OCI-LY3 (cell line): ENCODE data around the gene DNAH10.

Experiments
- H2AFZ ChIP-seq: fragments of 200-600, 300-600 bp; shearing (Covaris generic); 2 replicates; pipeline ENCODE4 v1.6.0; 2014; ENCODE audit warnings: antibody characterized with exemption, low read depth, low read length
- H3K27ac ChIP-seq: fragments of 200-600, 300-600 bp; sonication (generic); 2 replicates; pipeline ENCODE4 v1.5.1; 2014; ENCODE audit warnings: mild to moderate bottlenecking, low read length, moderate library complexity, mixed read lengths
- H3K27me3 ChIP-seq: fragments of 200-600, 300-600 bp; sonication (generic); 2 replicates; pipeline ENCODE4 v1.6.1; 2014; ENCODE audit warnings: low read depth, low read length, mixed read lengths
- H3K36me3 ChIP-seq: fragments of 200-600, 300-600 bp; sonication (generic); replicated peaks from 2 replicates; pipeline ENCODE3; 2014; ENCODE audit warnings: low read depth, low read length, mixed read lengths
- H3K4me1 ChIP-seq: fragments of 300-600, 200-600 bp; sonication (generic); 2 replicates; pipeline ENCODE4 v1.6.1; 2014; ENCODE audit warnings: low read length, mixed read lengths
- H3K4me2 ChIP-seq: fragments of 200-600, 300-600 bp; sonication (generic); 2 replicates; pipeline ENCODE4 v1.6.1; 2014; ENCODE audit warnings: low read length, mixed read lengths
- H3K4me3 ChIP-seq: fragments of 300-600, 200-600 bp; sonication (generic); 2 replicates; pipeline ENCODE4 v1.5.1; 2014; ENCODE audit warnings: antibody characterized with exemption, mild to moderate bottlenecking, low read length, moderate library complexity
- H3K79me2 ChIP-seq: fragments of 300-600, 200-600 bp; shearing (Covaris generic); 2 replicates; pipeline ENCODE4 v1.6.1; 2014; ENCODE audit warnings: mild to moderate bottlenecking, low read length, mixed read lengths
- H3K9ac ChIP-seq: fragments of 300-600, 200-600 bp; shearing (Covaris generic); 2 replicates; pipeline ENCODE4 v1.6.0; 2014; ENCODE audit warnings: mild to moderate bottlenecking, low read length, moderate library complexity
- H3K9me3 ChIP-seq: fragments of 200-600, 300-600 bp; shearing (Covaris generic); 2 replicates; pipeline ENCODE4 v1.6.1; 2014; ENCODE audit warnings: low read length, mixed read lengths; ENCODE audit not compliant: insufficient read depth
- H4K20me1 ChIP-seq: fragments of 200-600, 300-600 bp; sonication (generic); 2 replicates; pipeline ENCODE4 v1.6.1; 2016; ENCODE audit warnings: low read length, mixed read lengths; ENCODE audit not compliant: insufficient read depth
- CTCF ChIP-seq: fragments of 200-600, 300-600 bp; sonication (generic); IDR thresholded peaks from 2 replicates; pipeline ENCODE4 v1.5.1; 2014; ENCODE audit warnings: antibody characterized with exemption, low read length, low read depth
- EZH2phosphoT487 ChIP-seq: fragments of 200-600 bp; shearing (Covaris generic); IDR thresholded peaks from 2 replicates; pipeline ENCODE4 v1.6.1; 2018; ENCODE audit warnings: antibody characterized with exemption, mixed run types, low read depth

The DNAH10 gene

GRCh38 chr12:123957196-123957595 lies 195.1 kb downstream of the DNAH10 start:
- Histone ChIP-seq H3K9me3 (no peaks in the 10 kb centered on the region), H3K36me3 (no peaks in the 10 kb centered on the region), H3K4me2 (no peak overlapping the region), H2AFZ (no peak overlapping the region), H4K20me1 (no peaks in the 10 kb centered on the region), H3K9ac (no peak overlapping the region), H3K4me1 (no peaks in the 10 kb centered on the region), H3K27me3 (no peaks in the 10 kb centered on the region), H3K4me3 (no peak overlapping the region), H3K27ac (no peak overlapping the region), H3K79me2 (no peaks in the 10 kb centered on the region)
- TF ChIP-seq CTCF (no peak), EZH2phosphoT487 (no peak)

- no peak overlapping the region for H2AFZ ChIP-seq
- no peak overlapping the region for H3K4me2 ChIP-seq
- no peak overlapping the region for H3K4me3 ChIP-seq
- H3K36me3 ChIP-seq, result no peaks in the 10 kb centered on the region
- no peaks in the 10 kb centered on the region for H4K20me1 ChIP-seq
- H3K9ac ChIP-seq, result no peak overlapping the region
- no peaks in the 10 kb centered on the region for H3K79me2 ChIP-seq
- no peaks in the 10 kb centered on the region for H3K9me3 ChIP-seq
- no peak overlapping the region for H3K27ac ChIP-seq
- no peaks in the 10 kb centered on the region for H3K4me1 ChIP-seq
- no peak for TF ChIP-seq CTCF
- no peak for TF ChIP-seq EZH2phosphoT487
- H3K27me3 ChIP-seq, result no peaks in the 10 kb centered on the region
Observed at GRCh38 chr12:123958462-123958861, 196.4 kb downstream of the DNAH10 start.

- Histone ChIP-seq H3K4me3 (no peak overlapping the region), H3K27ac (no peak overlapping the region), H3K9ac (no peak overlapping the region), H3K4me1 (no peaks in the 10 kb centered on the region), H3K36me3 (no peaks in the 10 kb centered on the region), H3K9me3 (no peaks in the 10 kb centered on the region), H3K27me3 (no peaks in the 10 kb centered on the region), H2AFZ (no peak overlapping the region), H3K4me2 (no peak overlapping the region), H4K20me1 (no peaks in the 10 kb centered on the region), H3K79me2 (no peaks in the 10 kb centered on the region)
- TF ChIP-seq CTCF (no peak), EZH2phosphoT487 (no peak)
Observed at GRCh38 chr12:123958876-123959275, 196.8 kb downstream of the DNAH10 start.

GRCh38 chr12:123960029-123960735 lies 198.1 kb downstream of the DNAH10 start:
- TF ChIP-seq CTCF (no peak), EZH2phosphoT487 (no peak)
- Histone ChIP-seq H3K9me3 (no peaks in the 10 kb centered on the region), H4K20me1 (no peaks in the 10 kb centered on the region), H3K4me2 (no peak overlapping the region), H3K4me1 (no peaks in the 10 kb centered on the region), H3K27ac (no peak overlapping the region), H2AFZ (no peak overlapping the region), H3K4me3 (no peak overlapping the region), H3K36me3 (no peaks in the 10 kb centered on the region), H3K79me2 (no peaks in the 10 kb centered on the region), H3K9ac (no peak overlapping the region), H3K27me3 (no peaks in the 10 kb centered on the region)
